WTC11 (cell line): Measurements from ENCODE around the gene ISG20.

ENCODE experiments used
- ATF6 ChIP-seq: sonication (generic); formaldehyde crosslinking; IDR thresholded peaks from 2 replicates; pipeline ENCODE4 v1.8.1; 2023; ENCODE audit warnings: mild to moderate bottlenecking, missing genetic modification reagents
- ESRRA ChIP-seq: sonication (generic); formaldehyde crosslinking; IDR thresholded peaks from 2 replicates; pipeline ENCODE4 v1.8.1; 2022; ENCODE audit warnings: mild to moderate bottlenecking, missing genetic modification reagents, borderline replicate concordance
- ETV6 ChIP-seq: sonication (generic); formaldehyde crosslinking; IDR thresholded peaks from 2 replicates; pipeline ENCODE4 v1.8.1; 2022; ENCODE audit warnings: mild to moderate bottlenecking, missing genetic modification reagents
- ZNF232 ChIP-seq: sonication (generic); formaldehyde crosslinking; IDR thresholded peaks from 2 replicates; pipeline ENCODE4 v1.8.0; 2022; ENCODE audit warnings: mild to moderate bottlenecking, missing genetic modification reagents
- TF ChIP-seq, protein P1 (sequence below): fragments of 200-600 bp; IDR thresholded peaks from 2 replicates; pipeline ENCODE4 v1.8.0; 2022; ENCODE audit warnings: antibody characterized with exemption
- TF ChIP-seq, protein P2 (sequence below): sonication (generic); formaldehyde crosslinking; IDR thresholded peaks from 2 replicates; pipeline ENCODE4 v1.8.1; 2023; ENCODE audit warnings: mild to moderate bottlenecking, moderate library complexity, missing genetic modification reagents

DNA sequence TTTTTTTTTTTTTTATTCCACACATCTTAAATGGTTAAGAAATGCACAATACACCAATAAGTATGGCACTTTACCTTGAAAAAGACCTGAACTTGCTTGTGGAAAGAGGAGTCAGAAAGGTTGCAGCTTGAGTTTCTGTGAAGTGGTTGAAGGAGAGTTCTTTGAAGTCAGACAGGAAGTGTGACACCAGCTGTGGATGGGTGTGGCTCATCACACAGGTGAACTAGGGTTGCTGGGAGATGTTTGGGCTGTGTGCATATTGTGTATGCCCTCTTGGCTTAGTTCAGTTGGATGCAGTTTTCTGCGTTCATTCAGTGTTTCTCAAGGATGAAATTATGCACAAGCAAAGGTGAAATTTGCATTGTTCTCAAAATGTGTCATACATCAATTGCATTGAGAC, 11.4 kb upstream of the ISG20 start:
- TF ChIP-seq, protein P1, sequence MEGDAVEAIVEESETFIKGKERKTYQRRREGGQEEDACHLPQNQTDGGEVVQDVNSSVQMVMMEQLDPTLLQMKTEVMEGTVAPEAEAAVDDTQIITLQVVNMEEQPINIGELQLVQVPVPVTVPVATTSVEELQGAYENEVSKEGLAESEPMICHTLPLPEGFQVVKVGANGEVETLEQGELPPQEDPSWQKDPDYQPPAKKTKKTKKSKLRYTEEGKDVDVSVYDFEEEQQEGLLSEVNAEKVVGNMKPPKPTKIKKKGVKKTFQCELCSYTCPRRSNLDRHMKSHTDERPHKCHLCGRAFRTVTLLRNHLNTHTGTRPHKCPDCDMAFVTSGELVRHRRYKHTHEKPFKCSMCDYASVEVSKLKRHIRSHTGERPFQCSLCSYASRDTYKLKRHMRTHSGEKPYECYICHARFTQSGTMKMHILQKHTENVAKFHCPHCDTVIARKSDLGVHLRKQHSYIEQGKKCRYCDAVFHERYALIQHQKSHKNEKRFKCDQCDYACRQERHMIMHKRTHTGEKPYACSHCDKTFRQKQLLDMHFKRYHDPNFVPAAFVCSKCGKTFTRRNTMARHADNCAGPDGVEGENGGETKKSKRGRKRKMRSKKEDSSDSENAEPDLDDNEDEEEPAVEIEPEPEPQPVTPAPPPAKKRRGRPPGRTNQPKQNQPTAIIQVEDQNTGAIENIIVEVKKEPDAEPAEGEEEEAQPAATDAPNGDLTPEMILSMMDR: no peak
- TF ChIP-seq ETV6 (CRISPR knock-in tag) (no peak), ESRRA (no peak), ATF6 (CRISPR knock-in tag) (no peak), ZNF232 (CRISPR knock-in tag) (no peak)
- TF ChIP-seq, protein P2, sequence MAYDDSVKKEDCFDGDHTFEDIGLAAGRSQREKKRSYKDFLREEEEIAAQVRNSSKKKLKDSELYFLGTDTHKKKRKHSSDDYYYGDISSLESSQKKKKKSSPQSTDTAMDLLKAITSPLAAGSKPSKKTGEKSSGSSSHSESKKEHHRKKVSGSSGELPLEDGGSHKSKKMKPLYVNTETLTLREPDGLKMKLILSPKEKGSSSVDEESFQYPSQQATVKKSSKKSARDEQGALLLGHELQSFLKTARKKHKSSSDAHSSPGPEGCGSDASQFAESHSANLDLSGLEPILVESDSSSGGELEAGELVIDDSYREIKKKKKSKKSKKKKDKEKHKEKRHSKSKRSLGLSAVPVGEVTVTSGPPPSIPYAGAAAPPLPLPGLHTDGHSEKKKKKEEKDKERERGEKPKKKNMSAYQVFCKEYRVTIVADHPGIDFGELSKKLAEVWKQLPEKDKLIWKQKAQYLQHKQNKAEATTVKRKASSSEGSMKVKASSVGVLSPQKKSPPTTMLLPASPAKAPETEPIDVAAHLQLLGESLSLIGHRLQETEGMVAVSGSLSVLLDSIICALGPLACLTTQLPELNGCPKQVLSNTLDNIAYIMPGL: no peak
